HL-60 (cell line): ENCODE results near the gene BCAS3.

Experiments used
- DNase-seq, 2 experiments: peaks; one replicate each; pipeline ENCODE4 v3.0.0-alpha.2; 2010 to 2020; ENCODE audit warnings: low read depth in 1 of 2, low spot score in 1 of 2
- H3K27ac ChIP-seq: fragments of 250-450 bp; sonication (Bioruptor Pico); replicated peaks from 2 replicates; pipeline ENCODE4 v1.5.1; 2020; ENCODE audit warnings: mild to moderate bottlenecking, moderate library complexity
- H3K27me3 ChIP-seq: fragments of 250-450 bp; sonication (Bioruptor Pico); 2 replicates; pipeline ENCODE4 v1.5.1; 2021; ENCODE audit warnings: mild to moderate bottlenecking, moderate library complexity; ENCODE audit not compliant: insufficient read depth, poor library complexity, severe bottlenecking
- H3K4me3 ChIP-seq: replicated peaks from 2 replicates; pipeline ENCODE4 v1.5.1; 2011; ENCODE audit warnings: mild to moderate bottlenecking, control low read depth, low read length; ENCODE audit not compliant: insufficient read depth
- CTCF ChIP-seq: IDR thresholded peaks from one replicate; pipeline ENCODE4 v1.5.1; 2011; ENCODE audit warnings: low read length, control low read depth, inconsistent platforms; ENCODE audit not compliant: insufficient read depth
- GABPA ChIP-seq: IDR thresholded peaks from 2 replicates; pipeline ENCODE4 v1.6.1; 2012; ENCODE audit warnings: low read depth
- POLR2AphosphoS5 ChIP-seq: IDR thresholded peaks from 2 replicates; pipeline ENCODE4 v1.6.1; 2012; ENCODE audit warnings: low read depth
- SPI1 ChIP-seq: IDR thresholded peaks from 2 replicates; pipeline ENCODE4 v1.6.1; 2012; ENCODE audit warnings: low read depth, mild to moderate bottlenecking, borderline replicate concordance
- TF ChIP-seq, protein P1 (sequence below): IDR thresholded peaks from 2 replicates; pipeline ENCODE4 v1.6.1; 2012; ENCODE audit warnings: low read depth; ENCODE audit not compliant: insufficient replicate concordance

BCAS3 gene

GRCh38 chr17:60630352-60630751 is 47.3 kb upstream of the BCAS3 start:
- DNase-seq: no peak
- Histone ChIP-seq H3K27ac (no peak overlapping the region), H3K27me3 (no peaks in the 10 kb centered on the region), H3K4me3 (no peak overlapping the region)
- TF ChIP-seq POLR2AphosphoS5 (no peak), CTCF (no peak), SPI1 (no peak), GABPA (no peak)
- TF ChIP-seq, protein P1, sequence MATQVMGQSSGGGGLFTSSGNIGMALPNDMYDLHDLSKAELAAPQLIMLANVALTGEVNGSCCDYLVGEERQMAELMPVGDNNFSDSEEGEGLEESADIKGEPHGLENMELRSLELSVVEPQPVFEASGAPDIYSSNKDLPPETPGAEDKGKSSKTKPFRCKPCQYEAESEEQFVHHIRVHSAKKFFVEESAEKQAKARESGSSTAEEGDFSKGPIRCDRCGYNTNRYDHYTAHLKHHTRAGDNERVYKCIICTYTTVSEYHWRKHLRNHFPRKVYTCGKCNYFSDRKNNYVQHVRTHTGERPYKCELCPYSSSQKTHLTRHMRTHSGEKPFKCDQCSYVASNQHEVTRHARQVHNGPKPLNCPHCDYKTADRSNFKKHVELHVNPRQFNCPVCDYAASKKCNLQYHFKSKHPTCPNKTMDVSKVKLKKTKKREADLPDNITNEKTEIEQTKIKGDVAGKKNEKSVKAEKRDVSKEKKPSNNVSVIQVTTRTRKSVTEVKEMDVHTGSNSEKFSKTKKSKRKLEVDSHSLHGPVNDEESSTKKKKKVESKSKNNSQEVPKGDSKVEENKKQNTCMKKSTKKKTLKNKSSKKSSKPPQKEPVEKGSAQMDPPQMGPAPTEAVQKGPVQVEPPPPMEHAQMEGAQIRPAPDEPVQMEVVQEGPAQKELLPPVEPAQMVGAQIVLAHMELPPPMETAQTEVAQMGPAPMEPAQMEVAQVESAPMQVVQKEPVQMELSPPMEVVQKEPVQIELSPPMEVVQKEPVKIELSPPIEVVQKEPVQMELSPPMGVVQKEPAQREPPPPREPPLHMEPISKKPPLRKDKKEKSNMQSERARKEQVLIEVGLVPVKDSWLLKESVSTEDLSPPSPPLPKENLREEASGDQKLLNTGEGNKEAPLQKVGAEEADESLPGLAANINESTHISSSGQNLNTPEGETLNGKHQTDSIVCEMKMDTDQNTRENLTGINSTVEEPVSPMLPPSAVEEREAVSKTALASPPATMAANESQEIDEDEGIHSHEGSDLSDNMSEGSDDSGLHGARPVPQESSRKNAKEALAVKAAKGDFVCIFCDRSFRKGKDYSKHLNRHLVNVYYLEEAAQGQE: no peak

DNA sequence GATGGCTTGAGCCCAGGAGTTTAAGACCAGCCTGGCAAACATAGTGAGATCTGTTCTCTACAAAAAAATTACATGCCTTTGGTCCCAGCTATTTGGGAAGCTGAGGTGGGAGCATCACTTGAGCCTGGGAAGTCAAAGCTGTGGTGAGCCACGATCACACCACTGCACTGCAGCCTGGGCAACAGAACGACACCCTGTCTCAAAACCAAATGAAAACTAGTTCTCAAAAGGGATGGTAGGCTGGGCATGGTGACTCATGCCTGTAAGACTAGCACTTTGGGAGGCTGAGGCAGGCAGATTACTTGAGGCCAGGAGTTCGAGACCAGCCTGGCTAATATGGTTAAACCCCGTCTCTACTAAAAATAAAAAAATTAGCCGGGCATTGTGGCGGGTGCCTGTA is 46.5 kb upstream of the BCAS3 start:
- Histone ChIP-seq H3K27me3 (no peaks in the 10 kb centered on the region), H3K4me3 (no peak overlapping the region), H3K27ac (no peak overlapping the region)
- TF ChIP-seq, protein P1: no peak
- TF ChIP-seq SPI1: no peak
- TF ChIP-seq CTCF: no peak
- no peak for TF ChIP-seq GABPA
- no peak for TF ChIP-seq POLR2AphosphoS5
- DNase-seq: no peak

- TF ChIP-seq GABPA (no peak), CTCF (no peak), POLR2AphosphoS5 (no peak)
- TF ChIP-seq, protein P1: no peak
- H3K4me3 ChIP-seq: no peak overlapping the region
- no peak for DNase-seq
- no peaks in the 10 kb centered on the region for H3K27me3 ChIP-seq
- no peak overlapping the region for H3K27ac ChIP-seq
These were observed 40.0 kb upstream of the BCAS3 start for GRCh38 chr17:60637683-60638082.
